Activated T-helper 17 cell treated with anti-CD3 and anti-CD28 coated beads, Interleukin-2, amount 50 U/mL, for 72 hours (primary cell): ENCODE data around the gene MEDAG. TPM values are rescaled to one million over a fixed set of nuclear protein-coding genes. Genes with fewer than 3 reads are reported as not detected.

ENCODE experiments used
- ATAC-seq: fragments of 150-1000 bp; cut with Tn5 transposase; replicated peaks from 2 replicates; pipeline ENCODE4 v1.10.0; 2021; ENCODE audit warnings: mild to moderate bottlenecking, moderate library complexity
- H3K27ac Mint-ChIP-seq: one replicate; pipeline ENCODE4 v1.8.0; 2022; ENCODE audit warnings: mixed read lengths
- H3K27me3 Mint-ChIP-seq: one replicate; pipeline ENCODE4 v1.8.0; 2022; ENCODE audit warnings: mixed read lengths
- H3K36me3 Mint-ChIP-seq: one replicate; pipeline ENCODE4 v1.8.0; 2022; ENCODE audit warnings: low read depth, mild to moderate bottlenecking, mixed read lengths
- H3K4me1 Mint-ChIP-seq: one replicate; pipeline ENCODE4 v1.8.0; 2022; ENCODE audit warnings: mixed read lengths
- H3K4me3 Mint-ChIP-seq: one replicate; pipeline ENCODE4 v1.8.0; 2022; ENCODE audit warnings: mild to moderate bottlenecking, mixed read lengths
- H3K9me3 Mint-ChIP-seq: one replicate; pipeline ENCODE4 v1.8.0; 2022; ENCODE audit warnings: mixed read lengths
- total RNA-seq, 2 donors: library from RNA; stranded (reverse); gene quantifications; one replicate each; pipeline ENCODE4 v1.2.3, GENCODE V29; 2022

The MEDAG gene
- total RNA-seq, 2 donors from 2014 or later: 0.21 TPM; not detected in 1

DNA sequence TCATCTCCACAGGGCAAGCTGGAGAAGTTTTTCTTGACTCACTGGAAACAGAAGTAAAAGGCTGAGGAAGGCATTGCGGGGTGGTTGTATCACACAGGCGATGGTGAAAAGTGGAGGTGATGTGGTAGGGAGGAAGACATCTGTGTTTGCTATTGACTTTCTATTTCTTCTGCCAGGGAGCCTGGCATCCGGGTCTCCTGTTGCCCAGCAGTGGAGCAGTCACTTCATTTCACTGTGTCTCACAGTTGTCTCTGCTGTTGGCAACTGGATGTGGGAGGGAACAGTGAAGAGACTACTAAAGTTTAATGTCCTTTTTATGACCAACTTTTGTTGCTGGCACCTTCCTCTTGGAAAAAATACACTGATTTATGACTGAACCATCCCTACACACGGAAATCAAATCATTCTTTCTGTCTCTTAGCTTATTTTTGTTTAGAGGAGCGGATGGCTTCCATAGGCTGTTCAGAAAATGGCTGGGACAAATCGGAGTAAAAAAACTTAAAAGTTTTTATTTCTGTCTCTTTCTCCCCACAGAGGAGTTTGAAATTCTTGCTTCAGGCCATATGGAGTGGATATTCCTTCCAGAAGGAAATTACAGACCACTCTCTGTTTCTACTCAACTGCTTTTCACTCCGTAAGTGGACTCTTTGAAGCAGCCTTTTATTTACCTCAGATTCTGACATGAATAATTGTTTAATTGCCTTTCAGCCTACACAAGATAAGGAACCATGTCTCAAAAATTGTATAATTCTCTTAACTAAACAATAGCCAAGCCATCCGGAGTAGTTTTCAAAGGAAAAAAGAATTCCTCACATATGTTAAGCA, 23.8 kb upstream of the MEDAG start:
- H3K36me3 Mint-ChIP-seq: no peaks in the 10 kb centered on the region

DNA sequence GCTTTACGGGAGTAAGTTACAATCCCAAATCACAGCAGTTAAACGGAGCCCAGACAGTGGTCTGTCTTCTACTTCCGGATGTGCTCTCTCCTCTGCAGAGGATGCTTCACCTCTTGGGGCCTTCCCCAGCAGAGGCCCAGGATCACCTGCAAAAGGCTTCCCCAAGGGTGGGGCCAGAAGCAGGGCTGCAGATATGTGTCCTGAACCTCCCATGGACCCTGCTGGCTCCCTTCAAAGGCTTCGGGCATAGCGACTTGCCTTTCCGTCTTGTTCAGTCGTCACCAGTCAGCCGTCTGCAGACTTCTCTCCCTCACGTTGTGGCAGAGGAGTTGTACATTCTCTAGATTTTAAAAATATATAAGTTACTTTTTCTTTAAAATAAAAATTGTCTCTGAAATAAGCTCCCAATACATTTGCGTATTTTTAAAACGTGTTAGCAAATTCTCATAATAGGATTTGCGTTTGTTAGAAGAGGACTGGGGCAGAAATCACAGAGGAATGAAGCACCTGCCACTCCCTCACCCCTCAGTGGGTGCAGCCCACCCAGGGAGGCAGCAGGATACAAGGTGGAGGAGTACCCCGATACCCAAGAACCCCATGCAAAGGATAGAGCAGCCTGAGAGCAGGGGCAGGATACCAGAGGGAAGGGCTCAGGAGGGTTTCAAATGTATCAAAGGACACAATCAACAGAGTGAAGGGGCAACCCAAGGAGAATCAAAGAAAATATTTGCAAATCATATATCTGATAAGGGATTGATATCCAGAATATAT, 22.9 kb upstream of the MEDAG start:
- Mint-ChIP-seq H3K27me3 (peaks cover 20% of the 10 kb centered on the region), H3K4me3 (no peak overlapping the region), H3K27ac (no peak overlapping the region), H3K36me3 (no peaks in the 10 kb centered on the region), H3K9me3 (no peaks in the 10 kb centered on the region), H3K4me1 (no peaks in the 10 kb centered on the region)
- ATAC-seq: no peak

More for the DNA sequence above, 23.8 kb upstream of the MEDAG start:
- peaks cover 15% of the 10 kb centered on the region for H3K27me3 Mint-ChIP-seq
- no peaks in the 10 kb centered on the region for H3K4me1 Mint-ChIP-seq
- ATAC-seq: no peak
- no peak overlapping the region for H3K27ac Mint-ChIP-seq
- H3K4me3 Mint-ChIP-seq: no peak overlapping the region
- no peaks in the 10 kb centered on the region for H3K9me3 Mint-ChIP-seq

GRCh38 chr13:30884543-30884942, 21.5 kb upstream of the MEDAG start:
- Mint-ChIP-seq H3K27me3 (peaks cover 20% of the 10 kb centered on the region), H3K4me1 (no peaks in the 10 kb centered on the region), H3K36me3 (no peaks in the 10 kb centered on the region), H3K9me3 (no peaks in the 10 kb centered on the region), H3K4me3 (no peak overlapping the region), H3K27ac (no peak overlapping the region)
- ATAC-seq: no peak

DNA sequence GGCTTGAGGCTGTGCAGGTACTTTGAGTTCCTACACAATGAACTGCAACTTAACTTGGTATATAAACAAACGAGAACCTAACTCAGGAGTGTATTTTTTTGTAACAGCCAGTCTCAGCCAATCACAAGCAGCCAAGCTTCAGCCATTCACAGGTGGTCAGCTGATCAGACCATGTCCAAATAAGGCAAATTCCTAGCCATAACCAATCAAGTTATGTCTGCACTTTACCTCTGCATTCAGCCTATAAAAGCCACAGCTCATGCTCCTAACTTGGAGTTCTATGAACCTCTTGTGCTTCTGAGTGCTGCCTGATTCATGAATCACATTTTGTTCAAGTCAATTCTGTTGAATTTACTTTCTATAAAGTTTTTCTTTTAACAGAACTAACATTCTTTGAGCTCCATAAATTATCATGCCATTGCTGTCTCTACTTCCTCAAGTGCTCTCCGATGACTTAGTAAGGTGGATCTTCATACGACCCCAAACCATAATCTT, 16.8 kb upstream of the MEDAG start:
- no peak for ATAC-seq
- Mint-ChIP-seq H3K27me3 (peaks cover 18% of the 10 kb centered on the region), H3K27ac (no peak overlapping the region), H3K4me1 (no peaks in the 10 kb centered on the region), H3K4me3 (no peak overlapping the region), H3K36me3 (no peaks in the 10 kb centered on the region), H3K9me3 (peaks cover 4% of the 10 kb centered on the region)

DNA sequence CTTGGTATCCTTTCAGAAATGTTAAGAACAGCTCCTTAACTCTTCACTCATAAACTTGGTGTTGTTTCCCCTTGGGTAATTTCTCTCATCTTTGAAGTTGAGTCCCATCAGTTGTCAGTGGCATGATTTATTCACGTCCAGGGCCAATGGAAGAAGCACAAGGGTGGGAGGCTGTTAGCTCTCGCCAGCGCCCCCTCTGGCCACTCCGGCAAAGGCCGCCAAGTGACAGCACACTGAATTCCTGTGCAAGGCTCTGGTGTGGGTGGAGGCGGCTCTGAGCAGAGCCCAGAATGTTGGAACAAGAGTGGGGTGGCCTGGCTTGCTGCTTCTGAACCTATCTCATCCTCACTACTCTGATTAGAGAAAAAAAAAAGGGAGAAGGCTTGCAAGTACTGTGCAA, 13.1 kb upstream of the MEDAG start:
- no peak overlapping the region for H3K4me3 Mint-ChIP-seq
- peaks cover 15% of the 10 kb centered on the region for H3K27me3 Mint-ChIP-seq
- H3K9me3 Mint-ChIP-seq: peaks cover 4% of the 10 kb centered on the region
- no peaks in the 10 kb centered on the region for H3K4me1 Mint-ChIP-seq
- no peak for ATAC-seq
- no peak overlapping the region for H3K27ac Mint-ChIP-seq
- H3K36me3 Mint-ChIP-seq: no peaks in the 10 kb centered on the region

GRCh38 chr13:30895773-30896172, 10.3 kb upstream of the MEDAG start:
- H3K4me3 Mint-ChIP-seq: no peak overlapping the region
- ATAC-seq: no peak
- H3K36me3 Mint-ChIP-seq: no peaks in the 10 kb centered on the region
- peaks cover 22% of the 10 kb centered on the region for H3K27me3 Mint-ChIP-seq
- peaks cover 17% of the 10 kb centered on the region for H3K4me1 Mint-ChIP-seq
- peaks cover 3% of the 10 kb centered on the region for H3K9me3 Mint-ChIP-seq
- no peak overlapping the region for H3K27ac Mint-ChIP-seq

DNA sequence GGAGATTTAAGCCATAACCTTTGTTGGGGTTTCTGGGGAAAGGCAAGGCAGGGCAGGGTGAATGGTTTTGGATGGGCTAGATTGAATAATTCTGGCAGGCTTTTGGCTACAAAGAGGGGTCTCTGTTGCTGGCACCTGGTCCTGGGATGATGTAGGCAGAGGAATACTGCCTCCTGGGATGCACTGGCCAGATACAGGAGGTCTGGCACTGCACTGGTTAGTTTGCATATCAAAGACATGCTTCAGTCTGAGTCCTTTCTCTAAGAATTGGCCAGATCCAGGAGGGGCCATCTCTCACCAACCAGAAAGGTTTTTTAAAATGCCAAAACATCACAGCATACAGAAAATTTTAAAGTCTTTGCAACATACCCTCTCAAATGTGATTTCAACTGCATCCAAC, 8.0 kb upstream of the MEDAG start:
- Mint-ChIP-seq H3K27me3 (peaks cover 22% of the 10 kb centered on the region), H3K4me3 (no peak overlapping the region), H3K36me3 (no peaks in the 10 kb centered on the region), H3K4me1 (peaks cover 26% of the 10 kb centered on the region), H3K27ac (peak overlapping the region; percentile 5), H3K9me3 (no peaks in the 10 kb centered on the region)
- no peak for ATAC-seq

DNA sequence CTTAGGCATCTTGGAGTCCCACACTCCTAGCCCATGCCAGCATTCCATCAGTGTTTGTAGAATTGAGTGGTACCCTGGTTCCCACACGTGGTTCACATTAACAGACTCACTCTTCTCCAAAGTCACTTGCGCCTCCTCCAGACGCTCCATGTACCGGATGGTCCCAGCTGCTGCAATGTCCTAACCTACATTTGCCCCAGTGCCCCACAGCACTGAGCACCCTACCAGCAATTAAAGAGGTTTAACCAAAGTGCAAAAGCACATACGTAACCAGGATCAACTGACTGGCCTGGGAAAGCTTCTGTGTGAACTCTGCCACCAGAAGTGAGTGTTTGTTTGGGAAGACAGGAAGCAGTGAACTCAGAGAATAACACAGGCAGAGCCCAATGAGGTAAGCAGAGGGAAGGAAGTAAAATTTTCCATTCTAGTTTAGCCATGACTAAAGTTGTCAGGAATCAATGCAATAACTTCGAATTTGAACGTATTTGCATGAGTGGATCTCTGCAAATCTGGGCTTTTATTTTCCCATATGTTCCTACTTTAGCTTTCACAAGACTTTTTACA, 7.3 kb upstream of the MEDAG start:
- ATAC-seq: peak; percentile 84
- Mint-ChIP-seq H3K9me3 (no peaks in the 10 kb centered on the region), H3K4me1 (peaks cover 26% of the 10 kb centered on the region), H3K27me3 (peaks cover 24% of the 10 kb centered on the region), H3K36me3 (no peaks in the 10 kb centered on the region), H3K4me3 (peak overlapping the region; percentile 25), H3K27ac (no peak overlapping the region)

DNA sequence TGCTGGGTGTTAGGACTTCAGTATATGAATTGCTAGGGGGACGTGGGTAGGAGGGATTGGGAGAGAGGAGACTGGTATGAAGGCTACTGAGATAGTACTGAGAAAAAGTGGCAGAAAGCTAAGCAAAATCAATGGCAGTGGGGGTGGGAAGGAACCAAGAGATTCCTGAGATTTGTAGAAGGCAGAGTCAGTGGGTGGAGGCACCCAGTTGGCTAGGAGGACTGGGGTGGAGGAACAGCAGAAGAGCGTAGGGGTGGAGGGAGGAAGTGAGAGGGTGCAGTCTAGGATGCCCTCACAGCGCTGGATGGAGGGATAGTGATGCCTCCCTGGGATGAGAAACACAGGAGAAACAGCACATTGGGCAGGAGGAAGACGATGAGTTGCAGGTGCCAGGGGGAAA, 5.6 kb upstream of the MEDAG start:
- ATAC-seq: no peak
- peaks cover 41% of the 10 kb centered on the region for H3K27me3 Mint-ChIP-seq
- peaks cover 26% of the 10 kb centered on the region for H3K4me1 Mint-ChIP-seq
- H3K27ac Mint-ChIP-seq: peak overlapping the region; percentile 42
- no peaks in the 10 kb centered on the region for H3K36me3 Mint-ChIP-seq
- peak overlapping the region; percentile 11 for H3K4me3 Mint-ChIP-seq
- no peaks in the 10 kb centered on the region for H3K9me3 Mint-ChIP-seq

- Mint-ChIP-seq H3K27me3 (peaks cover 44% of the 10 kb centered on the region), H3K27ac (peak overlapping the region; percentile 42), H3K4me1 (peaks cover 26% of the 10 kb centered on the region), H3K9me3 (no peaks in the 10 kb centered on the region), H3K36me3 (no peaks in the 10 kb centered on the region), H3K4me3 (peak overlapping the region; percentile 11)
- peak; percentile 45 for ATAC-seq
Observed at GRCh38 chr13:30900952-30901749, 4.9 kb upstream of the MEDAG start.

DNA sequence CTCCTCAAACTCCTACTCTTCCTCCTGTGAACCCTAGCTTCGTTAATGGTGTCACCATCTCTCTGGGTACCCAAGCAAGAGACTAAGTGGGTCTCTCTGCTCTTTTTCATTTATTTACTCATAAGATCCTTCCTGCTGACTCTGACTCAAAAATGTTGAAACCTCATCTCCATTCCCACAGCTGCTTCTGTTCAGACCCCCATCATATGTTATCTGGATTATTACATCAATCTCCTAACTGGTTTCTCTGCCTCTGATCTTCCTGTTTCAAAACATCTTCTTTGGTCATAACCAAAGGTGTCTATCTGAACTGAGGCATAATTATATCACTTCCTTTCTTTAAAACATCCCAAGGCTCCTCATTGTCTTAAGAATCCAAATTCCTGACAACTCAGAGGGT, 2.0 kb upstream of the MEDAG start:
- no peaks in the 10 kb centered on the region for H3K9me3 Mint-ChIP-seq
- H3K4me1 Mint-ChIP-seq: peaks cover 21% of the 10 kb centered on the region
- no peaks in the 10 kb centered on the region for H3K36me3 Mint-ChIP-seq
- H3K4me3 Mint-ChIP-seq: no peak overlapping the region
- H3K27ac Mint-ChIP-seq: no peak overlapping the region
- H3K27me3 Mint-ChIP-seq: peaks cover 46% of the 10 kb centered on the region
- ATAC-seq: no peak

DNA sequence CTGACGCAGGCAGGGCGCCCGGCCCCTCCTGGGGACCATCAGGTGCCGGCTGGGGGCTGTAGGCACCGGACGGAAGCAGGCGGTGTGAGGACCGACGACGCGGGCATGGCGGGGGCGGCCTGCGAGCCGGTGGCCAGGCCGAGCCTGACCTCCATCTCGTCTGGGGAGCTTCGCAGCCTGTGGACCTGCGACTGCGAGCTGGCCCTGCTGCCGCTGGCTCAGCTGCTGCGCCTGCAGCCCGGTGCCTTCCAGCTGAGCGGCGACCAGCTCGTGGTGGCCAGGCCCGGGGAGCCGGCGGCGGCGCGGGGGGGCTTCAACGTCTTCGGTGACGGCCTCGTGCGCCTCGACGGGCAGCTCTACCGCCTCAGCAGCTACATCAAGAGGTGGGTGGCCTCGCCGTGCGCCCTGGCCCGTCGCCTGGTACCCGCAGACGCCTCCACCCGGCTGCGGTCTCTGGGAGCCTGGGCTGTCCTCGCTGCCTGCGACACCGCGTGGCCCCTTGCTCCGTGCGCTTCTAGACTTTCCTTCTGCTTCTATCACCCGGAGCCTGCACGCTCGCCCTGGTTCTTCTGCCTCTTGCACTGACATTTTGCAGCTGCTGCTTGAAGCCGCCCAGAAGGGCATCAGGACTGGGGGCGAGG, 460 bp downstream of the MEDAG start:
- Mint-ChIP-seq H3K9me3 (no peaks in the 10 kb centered on the region), H3K27me3 (peaks cover 33% of the 10 kb centered on the region), H3K4me3 (no peak overlapping the region), H3K4me1 (peaks cover 1% of the 10 kb centered on the region), H3K36me3 (no peaks in the 10 kb centered on the region), H3K27ac (no peak overlapping the region)
- ATAC-seq: peak; percentile 19

- no peaks in the 10 kb centered on the region for H3K4me1 Mint-ChIP-seq
- peaks cover 32% of the 10 kb centered on the region for H3K27me3 Mint-ChIP-seq
Observed at GRCh38 chr13:30907121-30907861, 1.2 kb downstream of the MEDAG start.

More at GRCh38 chr13:30907121-30907861, 1.2 kb downstream of the MEDAG start:
- Mint-ChIP-seq H3K36me3 (no peaks in the 10 kb centered on the region), H3K27ac (no peak overlapping the region), H3K4me3 (no peak overlapping the region), H3K9me3 (no peaks in the 10 kb centered on the region)
- ATAC-seq: no peak
